Measurements from ENCODE around the gene TADA1. TPM values are rescaled to one million over a fixed set of nuclear protein-coding genes. Genes with fewer than 3 reads are reported as not detected.
A peak's percentile ranks its signal among the peaks of the same experiment; 100 is the strongest.
"Not testable (repeated sequence)": the region's sequence is repeated elsewhere in the genome, so short reads cannot be mapped to it uniquely, and the experiment has no call there.

Gene TADA1
- total RNA-seq, 2 donors from 2014 or later: 10.1 to 12.1 TPM

DNA sequence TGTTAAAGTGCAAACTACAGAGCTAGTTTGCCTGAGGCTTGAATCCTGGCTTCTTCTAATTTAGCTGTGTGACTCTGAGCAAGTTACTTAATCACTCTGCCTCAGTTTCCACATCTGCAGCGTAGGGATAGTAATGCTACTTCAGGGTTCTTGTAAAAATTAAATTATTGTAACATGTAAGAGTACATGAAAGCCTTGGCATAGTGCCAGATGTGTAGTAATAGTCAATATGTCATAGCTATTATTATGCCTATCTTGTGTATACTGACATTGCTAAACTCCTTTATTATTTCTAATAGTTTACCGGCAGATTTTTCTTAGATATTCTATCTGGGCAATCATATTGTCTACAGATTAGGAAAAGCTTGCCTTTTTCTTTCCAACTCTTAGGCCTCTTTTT is 6.8 kb upstream of the TADA1 start:
- intact Hi-C loops (cut with DNase I): loop anchor here (5.0 kb wide), 1 partner anchor 174 kb away; no protein-coding TSS in a partner anchor
- TF ChIP-seq, protein P1, sequence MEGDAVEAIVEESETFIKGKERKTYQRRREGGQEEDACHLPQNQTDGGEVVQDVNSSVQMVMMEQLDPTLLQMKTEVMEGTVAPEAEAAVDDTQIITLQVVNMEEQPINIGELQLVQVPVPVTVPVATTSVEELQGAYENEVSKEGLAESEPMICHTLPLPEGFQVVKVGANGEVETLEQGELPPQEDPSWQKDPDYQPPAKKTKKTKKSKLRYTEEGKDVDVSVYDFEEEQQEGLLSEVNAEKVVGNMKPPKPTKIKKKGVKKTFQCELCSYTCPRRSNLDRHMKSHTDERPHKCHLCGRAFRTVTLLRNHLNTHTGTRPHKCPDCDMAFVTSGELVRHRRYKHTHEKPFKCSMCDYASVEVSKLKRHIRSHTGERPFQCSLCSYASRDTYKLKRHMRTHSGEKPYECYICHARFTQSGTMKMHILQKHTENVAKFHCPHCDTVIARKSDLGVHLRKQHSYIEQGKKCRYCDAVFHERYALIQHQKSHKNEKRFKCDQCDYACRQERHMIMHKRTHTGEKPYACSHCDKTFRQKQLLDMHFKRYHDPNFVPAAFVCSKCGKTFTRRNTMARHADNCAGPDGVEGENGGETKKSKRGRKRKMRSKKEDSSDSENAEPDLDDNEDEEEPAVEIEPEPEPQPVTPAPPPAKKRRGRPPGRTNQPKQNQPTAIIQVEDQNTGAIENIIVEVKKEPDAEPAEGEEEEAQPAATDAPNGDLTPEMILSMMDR (IDR thresholded peaks at IDR 0.05): no peak

DNA sequence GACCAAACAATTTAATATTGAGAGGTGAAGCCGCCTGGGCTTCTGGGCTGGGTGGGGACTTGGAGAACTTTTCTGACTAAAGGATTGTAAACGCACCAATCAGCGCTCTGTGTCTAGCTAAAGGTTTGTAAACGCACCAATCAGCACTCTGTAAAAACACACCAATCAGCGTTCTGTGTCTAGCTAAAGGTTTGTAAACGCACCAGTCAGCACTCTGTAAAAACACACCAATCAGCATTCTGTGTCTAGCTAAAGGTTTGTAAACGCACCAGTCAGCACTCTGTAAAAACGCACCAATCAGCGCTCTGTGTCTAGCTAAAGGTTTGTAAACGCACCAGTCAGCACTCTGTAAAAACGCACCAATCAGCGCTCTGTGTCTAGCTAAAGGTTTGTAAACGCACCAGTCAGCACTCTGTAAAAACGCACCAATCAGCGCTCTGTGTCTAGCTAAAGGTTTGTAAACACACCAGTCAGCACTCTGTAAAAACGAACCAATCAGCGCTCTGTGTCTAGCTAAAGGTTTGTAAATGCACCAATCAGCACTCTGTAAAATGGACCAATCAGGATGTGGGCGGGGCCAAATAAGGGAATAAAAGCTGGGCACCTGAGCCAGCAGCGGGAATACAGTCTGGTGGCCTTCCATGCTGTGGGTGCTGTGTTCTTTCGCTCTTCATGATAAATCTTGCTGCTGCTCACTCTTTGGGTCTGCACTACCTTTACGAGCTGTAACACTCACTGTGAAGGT is 2.3 kb upstream of the TADA1 start:
- H3K4me1 ChIP-seq; H3K36me3 ChIP-seq; DNase-seq; intact Hi-C loops (cut with DNase I); H3K27me3 ChIP-seq; H3K9me3 ChIP-seq; H3K4me3 ChIP-seq; H3K9ac ChIP-seq (ENCODE audit: low read depth in 2 of 2, low read length in 2 of 2); H3K27ac ChIP-seq: not testable (repeated sequence)

More for the DNA sequence above, 6.8 kb upstream of the TADA1 start:
- Histone ChIP-seq H3K4me3 (no peak overlapping the region), H3K9ac (ENCODE audit: low read depth in 2 of 2, low read length in 2 of 2) (no peak overlapping the region), H3K9me3 (no peaks in the 10 kb centered on the region), H3K27ac (no peak overlapping the region), H3K36me3 (no peaks in the 10 kb centered on the region), H3K4me1 (peaks cover 7% of the 10 kb centered on the region), H3K27me3 (peaks cover 8% of the 10 kb centered on the region)
- no peak for DNase-seq

DNA sequence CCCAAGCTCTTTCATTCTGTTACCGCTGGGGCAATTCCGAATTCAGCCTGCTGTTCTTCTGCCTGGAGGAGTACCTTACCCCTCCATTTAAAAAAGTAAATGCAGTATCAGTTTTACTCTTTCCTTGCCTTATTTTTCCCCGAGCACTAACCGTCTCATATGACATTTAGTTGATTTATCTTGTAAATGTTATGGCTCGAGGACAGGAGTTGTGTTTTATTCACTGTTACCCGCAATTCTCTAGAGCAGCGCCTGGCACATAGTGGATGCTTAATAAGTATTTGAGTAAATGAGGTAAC is 425 bp upstream of the TADA1 start:
- Histone ChIP-seq H3K9me3 (no peaks in the 10 kb centered on the region), H3K4me3 (peak overlapping the region; percentile 79), H3K27me3 (no peaks in the 10 kb centered on the region), H3K4me1 (peaks cover 6% of the 10 kb centered on the region), H3K9ac (ENCODE audit: low read depth in 2 of 2, low read length in 2 of 2) (no peak overlapping the region), H3K27ac (peak overlapping the region; percentile 95), H3K36me3 (no peaks in the 10 kb centered on the region)
- TF ChIP-seq, protein P1 (IDR thresholded peaks at IDR 0.05): no peak
- intact Hi-C loops (cut with DNase I): no loop called here
- DNase-seq: no peak

DNA sequence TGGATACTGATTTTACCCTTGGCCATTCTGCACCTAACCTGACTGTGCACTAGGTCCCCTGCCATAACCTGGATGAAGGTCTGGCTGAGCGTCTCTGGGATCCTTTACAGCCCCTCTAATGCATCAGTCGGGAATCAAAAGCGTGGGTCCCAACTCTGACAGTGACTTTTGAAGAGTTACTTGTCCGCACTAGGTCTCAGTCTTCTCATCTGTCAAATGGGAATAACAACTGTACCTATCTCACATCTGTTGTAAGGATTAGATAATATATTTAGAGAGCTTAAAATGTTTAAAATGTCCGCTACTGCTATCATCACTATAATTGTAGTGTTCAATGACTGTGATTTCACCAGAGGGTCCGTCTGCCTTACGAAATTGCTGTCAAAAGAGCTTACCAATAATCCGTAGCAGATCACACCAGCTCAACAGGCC is 746 bp downstream of the TADA1 start:
- TF ChIP-seq, protein P1 (IDR thresholded peaks at IDR 0.05): no peak
- Histone ChIP-seq H3K4me1 (peaks cover 6% of the 10 kb centered on the region), H3K27ac (peak overlapping the region; percentile 95), H3K4me3 (peak overlapping the region; percentile 79), H3K9ac (ENCODE audit: low read depth in 2 of 2, low read length in 2 of 2) (peak overlapping the region; percentile 48 to 84), H3K27me3 (no peaks in the 10 kb centered on the region), H3K9me3 (no peaks in the 10 kb centered on the region), H3K36me3 (no peaks in the 10 kb centered on the region)
- intact Hi-C loops (cut with DNase I): no loop called here
- no peak for DNase-seq

DNA sequence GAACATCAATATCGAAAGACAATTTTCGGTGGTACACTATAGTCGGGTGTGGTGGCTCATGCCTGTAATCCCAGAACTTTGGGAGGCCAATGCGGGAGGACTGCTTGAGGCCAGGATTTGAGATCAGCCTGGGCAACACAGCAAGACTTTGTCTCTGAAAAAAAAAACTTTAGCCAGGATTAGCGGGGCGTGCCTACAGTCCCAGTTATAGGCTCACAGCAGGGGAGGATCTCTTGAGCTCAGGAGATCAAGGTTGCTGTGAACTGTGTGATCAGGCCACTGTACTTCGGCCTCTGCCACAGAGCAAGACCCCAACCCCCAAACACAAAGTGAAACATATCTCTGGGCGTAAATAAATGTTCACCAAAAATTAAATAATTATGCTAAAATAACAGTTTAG is 1.6 kb downstream of the TADA1 start:
- H3K9ac ChIP-seq (ENCODE audit: low read depth in 2 of 2, low read length in 2 of 2): no peak overlapping the region
- no peaks in the 10 kb centered on the region for H3K36me3 ChIP-seq
- no peak for DNase-seq
- H3K27ac ChIP-seq: no peak overlapping the region
- no peaks in the 10 kb centered on the region for H3K9me3 ChIP-seq
- TF ChIP-seq, protein P1 (IDR thresholded peaks at IDR 0.05): no peak
- peaks cover 6% of the 10 kb centered on the region for H3K4me1 ChIP-seq
- no peak overlapping the region for H3K4me3 ChIP-seq
- intact Hi-C loops (cut with DNase I): no loop called here
- no peaks in the 10 kb centered on the region for H3K27me3 ChIP-seq

DNA sequence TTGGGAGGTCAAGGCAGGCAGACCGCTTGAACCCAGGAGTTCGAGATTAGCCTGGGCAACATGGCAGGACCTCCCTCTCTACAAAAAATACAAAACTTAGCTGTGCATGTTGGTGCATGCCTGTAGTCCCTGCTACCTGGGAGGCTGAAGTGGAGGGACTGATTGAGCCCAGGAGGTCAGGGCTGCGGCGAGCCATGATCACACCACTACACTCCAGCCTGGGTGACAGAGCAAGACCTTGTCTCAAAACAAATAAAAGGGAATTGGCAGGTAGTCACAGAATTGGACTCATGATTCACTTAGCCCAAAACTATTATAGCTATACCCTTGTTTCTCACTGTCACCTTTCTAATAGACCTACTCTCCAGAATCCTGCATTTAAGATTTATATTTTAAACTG is 5.5 kb downstream of the TADA1 start:
- Histone ChIP-seq H3K9me3 (no peaks in the 10 kb centered on the region), H3K4me3 (no peak overlapping the region), H3K36me3 (no peaks in the 10 kb centered on the region), H3K27ac (no peak overlapping the region), H3K9ac (ENCODE audit: low read depth in 2 of 2, low read length in 2 of 2) (no peak overlapping the region), H3K27me3 (no peaks in the 10 kb centered on the region), H3K4me1 (peaks cover 6% of the 10 kb centered on the region)
- no peak for DNase-seq
- intact Hi-C loops (cut with DNase I): no loop called here
- TF ChIP-seq, protein P1 (IDR thresholded peaks at IDR 0.05): no peak

All from colonic mucosa (tissue), 4 donors.